ENCODE results near the gene LRRC8B.

DNA sequence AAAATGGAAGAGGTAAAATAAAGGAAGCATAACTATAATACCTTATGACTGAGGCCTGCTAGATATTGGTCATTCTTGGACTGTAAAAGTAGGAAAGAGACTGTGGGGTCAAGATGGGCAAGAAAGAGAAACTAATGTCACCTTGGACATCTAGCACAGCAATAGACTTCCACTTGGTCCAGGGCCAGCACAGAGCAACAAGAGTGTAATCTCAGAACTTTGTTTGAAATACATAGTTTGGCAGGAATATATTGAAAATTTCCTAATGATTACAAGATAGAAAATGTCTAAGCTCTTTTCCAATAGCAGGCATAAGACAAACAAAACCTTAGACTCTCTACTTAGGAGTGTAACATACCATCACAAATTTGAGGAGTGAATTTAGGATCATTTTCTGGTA is 112.9 kb downstream of the LRRC8B start:
- TF ChIP-seq EZH2phosphoT487 (IDR thresholded peaks at IDR 0.05; ENCODE audit: insufficient read depth, low read depth) (no peak), EZH2 (IDR thresholded peaks at IDR 0.05; ENCODE audit: insufficient read depth, poor library complexity, severe bottlenecking) (no peak)

Data from GM23248 (cell line).